Naive thymus-derived CD8-positive, alpha-beta T cell (primary cell): ENCODE measurements around the gene ABLIM3. TPM values are rescaled to one million over a fixed set of nuclear protein-coding genes. Genes with fewer than 3 reads are reported as not detected.

ENCODE experiments used
- ATAC-seq, 2 donors: fragments of 150-1000 bp; cut with Tn5 transposase in 1 of 2; sonication (Bioruptor Pico), chemical (Tn5 transposase) in 1 of 2; 1 replicate in 1 of 2; 2 replicates in 1 of 2; pipeline ENCODE4 v1.10.0; 2021; ENCODE audit warnings: mild to moderate bottlenecking in 2 of 2, moderate library complexity in 2 of 2
- POLR2A ChIA-PET: fragments of 350-600 bp; sonication (Branson Sonifier 250); formaldehyde crosslinking; loops from one replicate; lab custom pipeline; 2021; ENCODE audit warnings: antibody characterized with exemption; lab: Charles Lee
- DNase-seq, 10 donors: peaks; one replicate each; pipeline versions ENCODE4 v3.0.0 to v3.0.0-alpha.2; 2020 to 2022
- H3K27ac Mint-ChIP-seq, 10 donors: one replicate each; pipeline ENCODE4 v1.8.0; 2020 to 2022; ENCODE audit warnings: mild to moderate bottlenecking in 10 of 10, mixed read lengths in 10 of 10, moderate library complexity in 4 of 10, inconsistent platforms in 1 of 10
- H3K27me3 Mint-ChIP-seq, 5 donors: one replicate each; pipeline ENCODE4 v1.8.0; 2021 to 2022; ENCODE audit warnings: mixed read lengths in 5 of 5
- H3K36me3 Mint-ChIP-seq, 3 donors: one replicate each; pipeline ENCODE4 v1.8.0; 2020 to 2022; ENCODE audit warnings: mixed read lengths in 3 of 3, mild to moderate bottlenecking in 2 of 3, inconsistent platforms in 1 of 3
- H3K4me1 Mint-ChIP-seq, 4 donors: one replicate each; pipeline ENCODE4 v1.8.0; 2021 to 2022; ENCODE audit warnings: mixed read lengths in 4 of 4
- H3K4me3 Mint-ChIP-seq, 10 donors: one replicate each; pipeline ENCODE4 v1.8.0; 2020 to 2022; ENCODE audit warnings: mild to moderate bottlenecking in 10 of 10, mixed read lengths in 10 of 10, moderate library complexity in 6 of 10, inconsistent platforms in 1 of 10
- H3K9me3 Mint-ChIP-seq, 9 donors: one replicate each; pipeline ENCODE4 v1.8.0; 2020 to 2022; ENCODE audit warnings: mixed read lengths in 9 of 9, mild to moderate bottlenecking in 3 of 9, inconsistent platforms in 1 of 9, moderate library complexity in 1 of 9
- polyA plus RNA-seq, 3 donors: library from polyadenylated mRNA; unstranded; fragments of 300-500 nt; fragmentation: Illumina TruSeq; gene quantifications; one replicate each; pipeline ENCODE4 v1.2.3, GENCODE V29; 2021
- total RNA-seq, 8 experiments: library from RNA in 2 of 8; stranded (reverse) in 2 of 8; gene quantifications; one replicate each; pipeline ENCODE4 v1.2.3 and lab custom pipeline; 2021 to 2026

ABLIM3 gene
- total and polyA plus RNA-seq, 5 experiments from 2014 or later = not detected

GRCh38 chr5:149304195-149305078 lies 163.1 kb downstream of the ABLIM3 start:
- no peaks in the 10 kb centered on the region for H3K36me3 Mint-ChIP-seq
- H3K9me3 Mint-ChIP-seq = no peaks in the 10 kb centered on the region
- ATAC-seq (no peak), DNase-seq (no peak)
- peaks cover 4 to 7% (median 6%) of the 10 kb centered on the region in 4 donors for H3K4me1 Mint-ChIP-seq
- POLR2A ChIA-PET = no interaction called here
- peaks cover 0 to 4% (median 0%) of the 10 kb centered on the region in 5 donors for H3K27me3 Mint-ChIP-seq
- H3K27ac Mint-ChIP-seq = peak overlapping the region in 1 of 10 donors; percentile 69
- no peak overlapping the region for H3K4me3 Mint-ChIP-seq

- ATAC-seq (no peak), DNase-seq (no peak)
- Mint-ChIP-seq H3K4me1 (peaks cover 2 to 8% (median 6%) of the 10 kb centered on the region in 4 donors), H3K27me3 (no peaks in the 10 kb centered on the region), H3K9me3 (no peaks in the 10 kb centered on the region), H3K4me3 (no peak overlapping the region), H3K27ac (no peak overlapping the region), H3K36me3 (no peaks in the 10 kb centered on the region)
- POLR2A ChIA-PET = no interaction called here
Observed at GRCh38 chr5:149309354-149309753, 168.1 kb downstream of the ABLIM3 start.

Other genes with a start within 250 kb of the ABLIM3 start
- not detected for gene SH3TC2, start 78.4 kb upstream of the ABLIM3 start, total RNA-seq
- gene SH3TC2, start 78.4 kb upstream of the ABLIM3 start, polyA plus RNA-seq = not detected
- under 1 TPM; 0.13 to 0.27 TPM for gene AFAP1L1, start 130.4 kb downstream of the ABLIM3 start, total RNA-seq
- 1 to 10 TPM in 2 of 3 donors, under 1 TPM in 1; 0.56 to 1.2 (median 1.1) TPM for gene AFAP1L1, start 130.4 kb downstream of the ABLIM3 start, polyA plus RNA-seq
- gene GRPEL2, start 204.0 kb downstream of the ABLIM3 start, total RNA-seq = 10 to 100 TPM; 47.6 to 48.0 TPM
- 1 to 10 TPM; 4.2 to 6.6 (median 5.8) TPM for gene GRPEL2, start 204.0 kb downstream of the ABLIM3 start, polyA plus RNA-seq
- 10 to 100 TPM; 40.0 to 47.0 TPM for gene PCYOX1L, start 216.6 kb downstream of the ABLIM3 start, total RNA-seq
- 10 to 100 TPM in 2 of 3 donors, 1 to 10 TPM in 1; 6.6 to 17.6 (median 12.6) TPM for gene PCYOX1L, start 216.6 kb downstream of the ABLIM3 start, polyA plus RNA-seq
- gene IL17B, start 237.8 kb downstream of the ABLIM3 start, total RNA-seq = not detected
- gene IL17B, start 237.8 kb downstream of the ABLIM3 start, polyA plus RNA-seq = not detected